NCI-H2196 treated with DMSO at 0.1 percent for 48 hours (cell line): Measurements from ENCODE around the gene RGS2.

Experiments
- DNase-seq: peaks from one replicate; lab custom pipeline; 2025; ENCODE audit not compliant: unreplicated experiment; lab: John Stamatoyannopoulos, UW

The RGS2 gene

DNA sequence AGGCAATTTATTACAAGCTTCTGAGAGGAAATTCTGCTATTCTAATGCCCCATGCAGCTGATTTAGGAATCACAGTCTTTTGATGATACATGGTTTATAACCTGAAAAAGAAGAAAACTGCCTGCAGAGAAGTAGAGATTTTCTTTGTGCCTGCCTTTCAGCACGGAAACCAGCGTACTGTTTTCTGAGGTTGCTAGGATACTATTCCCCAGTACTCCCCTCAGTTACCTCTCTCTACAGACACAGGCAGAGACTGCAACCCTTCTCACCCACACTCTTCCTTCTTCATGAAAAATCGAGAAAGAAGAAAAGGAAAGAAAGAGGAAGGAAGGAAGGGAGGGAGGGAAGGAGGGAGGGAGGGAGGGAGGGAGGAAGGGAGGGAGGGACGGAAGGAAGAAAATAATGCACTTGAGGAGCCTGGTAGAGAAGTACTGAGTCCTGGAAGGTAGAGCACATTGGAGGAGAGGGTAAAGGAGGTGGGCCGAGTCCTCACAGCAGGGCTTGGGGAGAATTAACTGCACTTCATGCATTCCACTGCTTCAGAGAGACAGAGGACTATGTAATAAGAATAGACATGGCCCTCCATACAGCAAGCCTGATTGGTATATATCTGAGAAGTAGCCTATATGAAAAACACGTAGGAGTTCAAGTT is 21.9 kb downstream of the RGS2 start:
- no peak for DNase-seq

DNA sequence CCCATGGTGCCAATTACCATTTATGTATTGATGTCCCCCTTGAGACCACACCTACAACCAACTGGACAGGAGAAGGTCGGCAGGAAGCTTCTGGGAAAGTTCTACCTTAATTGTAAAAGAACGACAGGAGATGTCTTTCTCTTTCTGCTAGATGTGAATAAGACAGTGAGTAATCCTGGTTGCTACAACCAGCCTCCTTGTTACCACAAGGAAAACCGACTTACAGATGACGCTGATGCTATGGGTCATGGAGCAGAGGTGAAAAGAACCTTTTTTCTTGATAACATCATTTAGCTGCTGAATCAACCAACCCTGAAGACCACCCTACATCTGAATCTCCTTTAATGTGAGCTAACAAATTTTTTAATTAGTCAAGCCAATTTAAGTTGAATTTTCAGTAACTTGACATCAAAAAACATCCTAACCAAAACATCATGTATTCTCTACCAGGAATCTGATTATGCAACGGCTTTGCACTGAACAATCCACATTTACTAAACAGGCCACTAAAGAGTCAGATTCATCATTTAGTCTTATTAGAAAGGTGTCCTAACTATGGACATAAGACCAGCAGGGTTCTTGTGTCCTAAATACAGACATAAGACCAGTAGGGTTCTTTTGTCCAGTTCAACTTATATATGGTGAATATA is 23.0 kb downstream of the RGS2 start:
- no peak for DNase-seq

DNA sequence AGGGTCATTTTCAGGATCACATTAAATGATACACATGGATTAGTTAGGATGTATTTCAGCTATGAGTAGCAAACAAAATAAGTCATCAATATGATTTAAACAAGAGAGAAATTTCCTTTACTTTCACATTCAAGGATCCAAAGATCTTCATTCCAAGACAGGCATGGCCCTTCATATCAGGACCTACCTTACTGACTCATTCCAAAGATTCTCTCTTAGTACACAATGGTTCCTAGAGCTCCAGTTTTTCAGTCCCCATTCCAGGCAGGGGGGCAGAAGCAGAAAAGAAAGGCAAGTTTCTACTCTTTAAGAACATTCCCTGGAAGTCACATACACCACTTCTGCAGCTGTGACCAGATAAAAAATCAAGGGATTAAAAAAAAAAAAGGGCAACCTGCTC is 23.7 kb downstream of the RGS2 start:
- DNase-seq: no peak

DNA sequence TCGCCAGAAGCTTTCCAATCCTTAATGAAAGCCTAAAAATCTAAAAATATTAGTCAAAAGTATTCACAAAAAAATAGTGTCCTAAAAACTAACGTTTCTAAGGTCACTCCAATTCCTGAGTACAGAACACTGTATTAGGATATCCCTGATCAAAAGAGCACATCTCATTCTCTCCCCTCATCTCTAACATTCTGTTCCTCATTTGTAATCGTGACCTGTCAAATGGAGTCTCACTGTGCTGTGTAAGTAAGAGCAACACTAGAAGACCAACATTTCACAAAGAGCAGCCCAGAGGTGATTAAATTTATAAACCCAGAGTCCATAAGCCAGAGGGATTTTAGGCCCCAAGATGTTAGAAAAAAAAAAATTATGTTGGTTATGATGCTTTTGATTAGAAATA is 26.3 kb downstream of the RGS2 start:
- no peak for DNase-seq

DNA sequence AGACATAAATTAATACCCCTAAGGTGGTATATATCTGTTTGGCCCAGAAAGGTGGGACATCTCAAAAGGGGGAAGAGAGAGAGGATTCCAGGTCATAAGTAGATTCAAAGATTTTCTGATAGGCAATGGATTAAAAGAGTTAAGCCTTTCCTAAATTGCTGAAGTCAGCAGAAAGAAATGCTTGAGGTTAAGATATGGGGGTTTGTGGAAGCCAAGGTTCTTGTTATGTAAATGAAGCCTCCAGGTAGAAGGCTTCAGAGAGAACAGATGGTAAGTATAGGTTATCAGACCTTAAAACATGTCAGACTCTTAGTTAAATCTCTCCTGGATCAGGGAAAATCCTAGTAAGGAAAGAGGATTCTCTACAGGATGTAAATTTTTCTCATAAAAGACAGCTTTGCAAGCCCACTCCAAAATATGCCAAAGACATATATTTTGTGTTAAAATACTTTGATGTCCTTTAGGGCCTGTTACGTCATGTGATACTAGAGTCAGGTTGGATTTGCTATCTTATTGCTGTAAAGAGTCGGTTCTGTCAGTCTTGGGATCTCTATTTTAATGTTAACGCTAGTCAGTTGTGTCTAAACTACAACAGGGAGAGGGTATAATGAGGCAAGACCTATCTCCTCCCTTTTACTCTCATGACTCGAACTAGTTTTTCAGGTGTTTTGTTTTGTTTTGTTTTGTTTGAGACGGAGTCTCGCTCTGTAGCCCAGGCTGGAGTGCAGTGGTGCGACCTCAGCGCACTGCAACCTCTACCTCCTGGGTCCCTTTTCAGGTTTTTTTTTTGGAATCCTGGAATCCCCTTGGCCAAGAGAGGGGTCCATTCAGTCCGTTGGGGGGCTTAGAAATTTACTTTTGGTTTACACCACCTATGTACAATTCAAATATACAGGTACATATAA is 30.6 kb downstream of the RGS2 start:
- DNase-seq: no peak

DNA sequence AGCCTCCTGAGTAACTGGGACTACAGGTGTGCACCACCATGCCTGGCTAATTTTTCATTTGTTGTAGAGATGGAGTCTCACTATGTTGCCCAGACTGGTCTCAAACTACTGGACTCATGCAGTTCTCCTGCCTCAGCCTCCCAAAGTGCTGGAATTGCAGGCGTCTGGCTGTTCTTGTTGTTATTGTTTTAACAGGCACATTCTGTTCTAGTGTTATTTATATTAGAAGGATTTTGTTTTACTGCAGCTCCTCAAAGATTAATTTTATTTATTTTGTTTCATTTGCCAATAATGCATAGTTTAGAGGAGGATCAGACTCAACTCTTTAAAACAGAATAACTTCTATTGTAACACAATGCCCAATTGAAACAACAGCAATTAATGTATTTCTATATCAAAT is 35.5 kb downstream of the RGS2 start:
- no peak for DNase-seq

DNA sequence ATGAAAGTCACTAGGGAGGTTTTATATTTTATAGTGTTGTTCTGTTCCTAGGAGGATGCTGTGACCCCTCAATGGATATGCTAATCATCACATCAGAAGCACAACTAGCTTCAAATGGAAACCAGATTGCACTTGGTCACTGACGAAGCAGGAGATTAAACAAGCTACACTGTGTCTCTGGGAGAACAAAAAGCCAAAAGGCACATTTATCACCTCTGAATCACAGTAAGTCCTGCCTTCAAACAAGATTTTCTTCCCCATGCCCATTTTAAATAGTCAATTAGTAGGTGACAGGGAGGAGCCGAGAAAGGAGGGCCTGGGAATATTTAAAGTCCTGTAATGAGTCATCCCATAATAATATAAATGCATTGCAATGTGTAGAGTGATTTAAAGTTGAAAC is 38.1 kb downstream of the RGS2 start:
- no peak for DNase-seq

DNA sequence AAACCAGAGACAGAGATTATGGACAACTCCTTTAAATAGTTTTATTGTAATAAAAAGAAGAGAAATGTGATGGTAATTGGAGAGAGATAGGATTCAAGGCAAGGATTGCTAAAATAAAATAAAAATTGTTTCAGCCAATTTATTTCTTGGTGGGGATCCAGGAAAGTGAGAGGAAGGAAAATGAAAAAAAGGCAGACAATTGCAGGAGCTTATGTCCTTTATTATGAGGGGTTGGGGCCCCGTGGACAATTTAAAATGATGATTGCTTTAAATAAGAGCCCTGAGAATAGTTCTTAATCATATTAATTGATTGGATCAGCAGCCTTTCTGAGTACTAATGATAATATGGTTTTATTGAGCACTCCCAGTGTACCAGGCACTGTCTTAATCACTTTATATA is 40.2 kb downstream of the RGS2 start:
- no peak for DNase-seq

DNA sequence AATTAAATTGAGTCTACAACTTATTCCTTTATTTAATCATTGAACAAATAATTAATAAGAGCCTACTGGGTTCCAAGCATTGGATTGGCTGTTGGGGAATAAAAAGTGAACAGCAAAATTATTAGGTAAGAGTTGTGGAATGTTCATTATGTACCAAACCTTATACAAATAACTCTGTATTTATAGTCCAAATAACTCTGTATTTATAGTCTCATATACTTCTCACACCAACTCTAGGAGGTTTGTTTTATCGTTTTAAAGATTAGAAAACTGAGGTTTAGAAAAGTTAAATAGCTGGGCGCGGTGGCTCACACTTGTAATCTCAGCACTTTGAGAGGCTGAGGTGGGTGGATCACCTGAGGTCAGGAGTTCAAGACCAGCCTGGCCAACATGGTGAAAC is 40.6 kb downstream of the RGS2 start:
- DNase-seq: no peak

DNA sequence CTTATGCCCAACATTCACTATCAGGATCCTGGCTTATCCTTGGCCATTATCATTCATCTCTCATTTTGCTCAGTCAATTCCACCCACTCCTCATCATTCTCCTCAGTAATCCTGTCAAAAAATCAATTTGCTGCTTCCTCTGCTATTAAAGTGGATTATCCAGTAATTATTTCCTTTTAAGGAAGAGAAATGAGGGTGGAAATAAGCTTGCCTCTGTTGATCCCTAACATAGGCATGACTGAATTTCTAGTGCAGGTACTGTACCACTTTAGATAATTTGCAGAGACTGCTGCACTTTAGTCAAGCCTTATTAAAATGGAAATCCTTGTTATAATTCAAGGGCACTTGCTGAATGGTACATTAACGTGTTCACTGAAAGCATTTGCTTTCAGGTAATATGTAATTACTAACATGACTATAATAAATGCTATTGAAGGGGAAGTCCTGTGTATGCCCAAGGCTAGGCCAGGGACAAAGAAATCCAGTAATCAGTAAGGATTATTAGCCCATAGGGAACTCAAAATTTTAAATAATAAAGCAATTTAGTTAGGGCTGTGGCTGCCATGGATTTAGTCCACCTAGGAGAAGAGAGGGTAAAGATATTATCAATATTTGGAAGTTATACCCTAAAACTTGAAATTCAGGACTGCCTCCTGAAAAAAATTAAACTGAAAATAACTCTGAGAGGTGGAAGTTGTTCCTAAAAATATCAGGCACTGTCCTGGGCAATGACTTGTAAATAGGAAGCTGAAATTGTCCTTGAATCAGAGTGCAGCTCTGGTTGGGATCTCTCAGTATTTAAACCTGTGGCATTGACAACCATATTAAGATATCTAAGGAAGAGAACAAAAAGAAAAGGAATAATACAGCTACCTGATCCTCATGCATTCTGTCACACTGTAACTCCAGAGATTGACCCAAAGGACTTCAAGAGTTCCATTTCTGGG is 43.4 kb downstream of the RGS2 start:
- no peak for DNase-seq

DNA sequence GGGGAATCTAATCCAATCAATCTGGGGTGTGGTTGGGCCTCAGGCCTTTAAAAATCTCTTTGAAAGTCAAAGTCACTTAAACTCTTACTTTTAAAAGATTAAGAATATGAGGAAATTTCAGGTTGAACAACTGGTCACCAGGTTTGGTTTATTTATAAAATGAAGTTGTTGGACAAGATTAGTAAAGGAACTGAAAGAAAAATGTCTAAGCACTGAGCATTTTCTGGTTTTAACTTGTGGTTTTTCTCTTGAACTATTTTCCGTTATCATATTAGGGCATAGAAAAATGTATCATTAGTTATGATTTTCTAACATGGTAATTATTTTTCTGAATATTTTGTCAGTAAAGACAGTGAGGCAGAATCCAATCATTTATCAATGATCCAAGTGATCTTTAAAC is 49.6 kb downstream of the RGS2 start:
- no peak for DNase-seq

DNA sequence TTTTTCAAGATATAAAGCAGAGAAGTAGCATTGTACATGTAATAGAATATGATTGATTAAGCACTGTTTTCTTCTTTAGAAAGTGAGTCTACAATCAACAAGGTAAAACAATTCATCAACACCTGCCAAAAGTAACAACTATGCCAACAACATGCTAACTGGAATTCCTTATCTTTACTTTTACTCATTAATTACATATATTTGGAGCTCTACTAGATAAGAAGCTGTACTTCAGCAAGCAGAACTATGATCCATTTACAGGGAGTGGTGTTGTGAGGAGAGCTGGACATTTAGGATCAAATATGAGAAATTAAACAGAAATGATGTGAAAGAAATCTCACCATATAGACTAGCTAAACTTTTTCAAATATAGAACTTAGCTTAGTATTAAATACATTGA is 51.0 kb downstream of the RGS2 start:
- no peak for DNase-seq

DNA sequence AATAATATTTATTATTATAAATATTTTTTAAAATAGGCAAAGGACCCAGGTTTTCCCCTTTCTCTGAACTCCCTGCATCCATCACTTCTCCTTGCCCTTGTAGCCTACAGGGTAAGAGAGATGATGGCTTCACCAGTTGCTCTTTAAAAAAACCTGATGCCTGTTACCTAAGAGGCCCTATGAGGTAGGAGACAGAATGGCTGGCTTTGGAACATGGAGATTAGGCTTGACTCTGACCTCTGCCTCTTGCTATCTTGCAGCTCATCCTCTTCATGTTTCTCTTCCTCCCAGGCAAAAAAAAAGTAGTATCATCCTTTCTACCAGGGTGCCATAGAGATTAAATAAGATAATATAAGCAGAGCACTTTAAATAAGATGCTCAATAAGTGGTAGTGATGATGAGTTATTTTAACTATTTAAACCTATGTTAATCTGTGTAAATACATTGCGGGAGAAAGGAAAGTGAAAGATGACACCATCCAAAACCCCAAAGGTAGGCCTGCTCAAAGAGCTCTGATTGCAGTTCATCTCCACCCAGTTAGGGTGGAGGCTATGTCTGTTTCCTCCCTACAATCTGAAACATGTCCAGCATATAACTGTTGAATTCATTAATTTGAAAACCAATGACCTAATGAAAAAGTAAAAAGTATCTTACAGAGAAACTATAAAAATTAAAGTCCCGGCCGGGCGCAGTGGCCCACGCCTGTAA is 51.8 kb downstream of the RGS2 start:
- DNase-seq: no peak

DNA sequence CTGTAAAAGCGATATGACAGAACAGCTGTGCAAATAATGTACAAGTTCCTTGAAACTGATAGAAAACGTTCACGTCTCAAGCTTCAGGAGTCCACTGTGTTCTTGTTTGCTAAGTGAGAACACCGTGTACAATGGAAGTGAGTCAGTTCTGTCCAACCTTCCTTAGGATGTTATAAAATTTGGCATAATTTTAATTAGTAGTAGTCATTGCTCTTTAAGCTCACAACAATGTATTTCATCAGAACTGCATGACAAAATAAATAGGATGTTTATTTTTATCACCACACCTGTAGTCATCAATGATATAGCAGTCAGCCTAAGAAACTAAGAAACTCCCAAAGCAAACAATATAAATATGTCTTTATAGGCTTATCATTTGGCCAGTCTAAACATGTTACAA is 53.0 kb downstream of the RGS2 start:
- no peak for DNase-seq
